Colon (tissue), 2 donors: ENCODE data around the gene HOXB7.

Source experiments
- FAIRE-seq: peaks from 2 replicates; lab custom pipeline; 2012; peaks lifted over from hg19 to GRCh38; lab: Jason Lieb, UNC
- donor health status: control.
- donor health status: control.

The HOXB7 gene

GRCh38 chr17:48636177-48637018 is 25.6 kb upstream of the HOXB7 start:
- no peak for FAIRE-seq

- FAIRE-seq, result no peak
Measured at GRCh38 chr17:48634493-48635208, 23.8 kb upstream of the HOXB7 start.

GRCh38 chr17:48633266-48633677 is 22.5 kb upstream of the HOXB7 start:
- no peak for FAIRE-seq

GRCh38 chr17:48632579-48633265 is 21.9 kb upstream of the HOXB7 start:
- no peak for FAIRE-seq

GRCh38 chr17:48631693-48632578 is 21.1 kb upstream of the HOXB7 start:
- FAIRE-seq, result no peak

GRCh38 chr17:48630925-48631692 is 20.3 kb upstream of the HOXB7 start:
- no peak for FAIRE-seq

GRCh38 chr17:48630009-48630924 is 19.4 kb upstream of the HOXB7 start:
- FAIRE-seq, result no peak

GRCh38 chr17:48629411-48629759 is 18.6 kb upstream of the HOXB7 start:
- no peak for FAIRE-seq

- FAIRE-seq, result no peak
Measured at GRCh38 chr17:48628649-48629410, 18.0 kb upstream of the HOXB7 start.

- FAIRE-seq, result no peak
Measured at GRCh38 chr17:48627623-48628521, 17.1 kb upstream of the HOXB7 start.

- no peak for FAIRE-seq
Measured at GRCh38 chr17:48627118-48627597, 16.3 kb upstream of the HOXB7 start.

GRCh38 chr17:48626245-48627117 is 15.7 kb upstream of the HOXB7 start, which contains the start of gene HOXB9:
TSS of gene HOXB9 (minus strand) at chr17:48626358. CDS start at chr17:48626269, 89 bp downstream.
- no peak for FAIRE-seq

GRCh38 chr17:48625495-48626244 is 14.9 kb upstream of the HOXB7 start:
- FAIRE-seq, result no peak

- no peak for FAIRE-seq
Measured at GRCh38 chr17:48624544-48625494, 14.0 kb upstream of the HOXB7 start.

GRCh38 chr17:48624118-48624517 is 13.3 kb upstream of the HOXB7 start:
- no peak for FAIRE-seq
